IPS-NIHi7 (cell line): ENCODE results near the gene DOCK2.

Experiments
- DNase-seq: peaks from one replicate; pipeline ENCODE4 v3.0.0; 2012; ENCODE audit warnings: mixed read lengths; ENCODE audit errors: extremely low spot score

DOCK2 gene

DNA sequence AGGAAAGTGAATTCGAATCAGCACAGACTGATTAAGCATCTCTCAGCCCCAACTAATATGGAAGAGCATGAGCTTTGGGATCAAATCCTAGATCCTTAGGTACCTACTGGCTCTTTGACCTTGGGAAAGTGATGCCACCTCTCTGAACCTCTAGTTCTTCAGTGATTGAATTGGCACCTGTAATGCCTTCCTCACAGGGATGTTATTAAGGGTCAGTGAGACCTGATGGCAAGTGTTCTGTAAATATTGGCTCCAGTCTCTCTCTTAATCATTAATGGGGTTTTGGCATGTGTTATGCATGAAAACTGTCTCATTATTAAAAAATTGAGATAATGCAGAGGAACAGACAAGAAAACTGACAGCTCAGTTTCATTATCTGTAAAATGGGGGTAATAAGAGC, 227.4 kb downstream of the DOCK2 start:
- DNase-seq: no peak

DNA sequence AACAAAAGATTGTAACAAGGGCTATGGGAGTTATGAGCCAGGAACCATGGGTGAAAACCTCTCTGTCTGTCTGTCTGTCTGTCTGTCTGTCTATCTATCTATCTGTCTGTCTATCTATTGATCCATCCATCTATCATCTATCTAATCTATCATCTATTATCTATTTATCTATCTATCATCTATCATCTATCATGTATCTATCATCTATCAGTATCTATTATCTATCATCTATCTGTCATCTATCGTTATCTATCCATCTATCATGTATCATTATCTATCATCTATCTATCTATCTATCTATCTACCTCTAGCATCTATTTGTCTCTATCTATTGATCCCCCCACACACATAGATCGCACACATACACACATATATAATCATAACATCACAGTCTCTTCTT, 230.3 kb downstream of the DOCK2 start:
- no peak for DNase-seq

- no peak for DNase-seq
These were observed 232.0 kb downstream of the DOCK2 start for GRCh38 chr5:169869066-169869465.

GRCh38 chr5:169870211-169870610, 233.1 kb downstream of the DOCK2 start:
- DNase-seq: no peak

- DNase-seq: no peak
These were observed 234.9 kb downstream of the DOCK2 start for GRCh38 chr5:169871826-169872490.

DNA sequence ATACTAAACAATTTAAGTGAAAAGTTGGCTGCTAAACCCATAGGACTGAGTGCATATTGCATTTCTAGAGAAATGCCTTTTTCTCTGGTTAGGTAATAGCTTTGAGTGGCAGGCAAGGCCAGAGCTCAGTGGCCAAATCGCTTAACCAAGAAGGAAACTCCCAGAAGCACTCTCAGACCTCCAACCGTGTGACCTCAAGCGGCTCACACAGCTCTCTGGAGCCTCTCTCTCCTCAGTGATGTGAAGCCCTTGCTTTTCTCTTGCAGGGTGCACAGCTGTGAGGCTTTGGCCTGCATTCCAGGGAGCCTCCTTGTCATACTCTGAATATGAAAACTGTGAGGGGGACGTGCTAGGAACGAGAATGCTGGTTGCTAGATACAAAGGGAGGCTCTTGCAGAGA, 236.6 kb downstream of the DOCK2 start:
- peak; percentile 23 for DNase-seq

GRCh38 chr5:169874621-169875020, 237.5 kb downstream of the DOCK2 start:
- DNase-seq: no peak

- DNase-seq: no peak
These were observed 238.1 kb downstream of the DOCK2 start for GRCh38 chr5:169875091-169875728.

GRCh38 chr5:169875731-169876130, 238.7 kb downstream of the DOCK2 start:
- no peak for DNase-seq

- DNase-seq: no peak
These were observed 239.3 kb downstream of the DOCK2 start for GRCh38 chr5:169876386-169876785.

DNA sequence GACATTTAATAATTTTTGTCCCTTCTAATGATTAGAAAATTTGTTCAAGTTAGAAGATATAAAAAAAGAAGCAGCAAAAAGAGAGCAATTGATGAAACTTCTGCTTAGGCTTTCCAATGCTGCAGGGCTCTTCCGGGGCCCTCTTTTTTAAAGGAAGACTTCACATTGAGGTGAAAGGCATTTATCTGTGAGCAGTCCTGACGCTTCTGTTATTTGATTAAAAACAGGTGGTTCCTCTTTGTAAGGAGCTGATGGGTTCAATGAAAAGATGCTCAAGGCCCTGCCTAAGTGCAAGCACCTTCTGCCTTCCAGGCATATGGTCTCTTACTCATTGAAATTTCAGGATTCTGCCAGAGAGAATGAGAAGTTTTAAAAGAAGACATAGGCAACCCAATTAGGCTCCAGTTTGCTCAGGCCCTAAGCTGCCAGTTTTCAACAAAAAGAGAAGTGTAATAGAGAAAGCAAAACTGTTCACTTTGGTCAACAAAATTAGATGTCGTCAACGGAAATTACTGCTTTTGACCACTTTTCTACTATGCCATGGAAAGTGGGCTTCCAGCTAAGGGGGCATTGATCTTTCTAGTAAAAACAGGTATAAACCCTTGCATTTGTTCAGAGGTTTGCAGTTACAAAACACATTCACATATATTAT, 243.1 kb downstream of the DOCK2 start:
- DNase-seq: no peak

DNA sequence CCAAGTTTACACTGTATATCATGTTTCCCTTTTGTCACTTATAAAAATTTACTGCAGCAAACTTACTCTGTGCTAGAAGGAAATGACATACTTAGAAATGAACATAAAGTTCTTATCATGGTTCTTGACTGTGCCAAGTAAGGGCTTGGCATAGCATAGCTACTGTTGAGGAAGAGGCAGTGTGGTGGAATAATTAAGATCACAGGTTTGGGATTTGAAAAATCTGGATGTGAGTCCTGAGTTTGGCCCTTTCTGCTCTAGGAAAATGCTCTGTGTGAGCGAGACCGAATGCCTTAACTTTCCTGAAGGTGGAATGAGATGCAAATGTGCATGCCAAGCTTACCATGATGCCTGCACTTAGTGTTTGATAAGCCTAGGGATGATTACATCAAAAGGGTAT, 243.7 kb downstream of the DOCK2 start:
- no peak for DNase-seq

DNA sequence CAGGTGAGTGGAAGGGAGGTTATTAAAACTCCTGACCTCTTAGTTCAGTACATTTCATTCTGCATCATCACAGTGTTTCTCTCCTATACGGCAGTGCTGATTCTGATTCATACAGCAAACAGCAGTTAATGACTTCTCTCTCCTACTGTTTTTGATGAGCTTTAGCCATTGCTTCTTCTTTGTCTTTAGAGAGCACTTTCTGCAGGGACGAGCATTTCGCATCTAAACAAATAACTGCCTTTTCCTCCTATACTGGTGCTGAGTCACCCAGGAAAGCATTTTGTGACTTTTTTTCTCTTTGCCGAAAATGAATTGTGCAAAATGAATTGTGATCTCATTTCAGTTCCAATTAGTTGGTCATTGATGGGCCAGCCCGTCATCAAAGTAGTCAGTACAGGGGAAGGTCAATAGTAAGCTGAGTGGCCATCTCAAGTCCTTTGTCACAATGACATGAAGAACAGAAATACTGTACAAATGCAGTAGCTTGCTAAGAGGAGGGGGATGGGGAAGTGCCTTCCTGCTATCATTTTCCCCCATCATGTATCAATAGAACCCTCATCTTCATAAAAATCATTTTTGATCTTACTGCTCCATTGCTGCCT, 244.7 kb downstream of the DOCK2 start:
- DNase-seq: no peak

GRCh38 chr5:169886033-169886432, 249.0 kb downstream of the DOCK2 start:
- DNase-seq: no peak

- no peak for DNase-seq
These were observed 249.6 kb downstream of the DOCK2 start for GRCh38 chr5:169886677-169887076.

DNA sequence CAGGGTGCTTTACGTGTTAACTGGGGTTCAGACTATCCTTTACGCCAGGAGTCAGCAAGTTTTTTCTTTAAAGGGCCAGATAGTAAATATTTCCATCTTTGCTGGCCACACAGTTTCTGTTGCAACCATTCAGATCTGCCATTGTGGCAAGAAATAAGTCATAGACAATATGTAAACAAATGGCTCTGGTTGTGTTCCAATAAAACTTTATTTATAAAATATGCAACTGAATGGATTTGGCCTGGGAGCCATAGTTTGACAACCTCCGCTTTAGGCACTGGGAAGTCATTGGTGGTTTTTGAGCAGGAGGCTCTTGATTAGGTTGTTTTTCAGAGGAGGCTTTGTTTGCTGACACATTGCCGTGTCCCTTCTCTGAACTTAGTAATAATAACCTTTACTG, 252.5 kb downstream of the DOCK2 start:
- DNase-seq: no peak

- no peak for DNase-seq
These were observed 255.9 kb downstream of the DOCK2 start for GRCh38 chr5:169893010-169893409.

DNA sequence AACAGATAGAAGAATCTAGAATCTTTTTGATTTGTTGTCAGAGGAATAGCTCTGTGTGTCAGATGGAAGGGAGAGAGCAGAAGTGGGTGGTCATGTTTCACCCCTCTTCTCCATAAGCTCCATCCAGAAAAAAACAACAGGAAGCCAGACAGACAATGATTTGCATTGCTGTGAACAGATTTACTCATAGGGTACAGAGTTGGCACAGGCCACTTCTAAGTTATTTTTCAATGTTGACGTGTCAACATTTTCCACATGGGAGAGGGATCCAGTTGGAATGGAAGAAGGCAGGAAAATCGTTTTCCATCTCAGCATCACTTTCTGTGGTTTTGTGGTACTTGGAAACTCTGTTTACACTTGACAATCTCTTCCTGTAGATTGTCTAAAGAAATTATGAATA, 256.5 kb downstream of the DOCK2 start:
- no peak for DNase-seq

- DNase-seq: no peak
These were observed 258.9 kb downstream of the DOCK2 start for GRCh38 chr5:169895926-169896325.

DNA sequence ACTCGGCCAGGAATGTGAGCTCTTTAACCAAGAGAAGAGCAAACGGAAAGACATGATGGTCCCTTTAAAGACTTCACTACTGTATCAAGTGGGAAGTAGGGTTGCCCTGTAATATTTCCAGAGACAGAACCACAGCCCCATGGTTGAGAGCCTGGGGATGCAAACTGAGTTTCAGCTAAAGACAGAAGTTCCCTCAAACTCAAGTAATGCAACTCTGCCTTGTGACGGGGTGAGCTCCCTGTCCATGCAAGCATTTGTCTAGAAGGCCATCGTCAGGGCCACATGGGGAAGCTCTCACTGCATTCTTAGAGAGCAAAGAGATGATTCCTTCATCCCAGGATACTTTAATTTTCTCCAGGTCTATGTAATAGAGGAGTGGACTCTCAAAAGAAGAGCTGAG, 260.4 kb downstream of the DOCK2 start:
- no peak for DNase-seq

GRCh38 chr5:169901896-169902295, 264.8 kb downstream of the DOCK2 start:
- no peak for DNase-seq

DNA sequence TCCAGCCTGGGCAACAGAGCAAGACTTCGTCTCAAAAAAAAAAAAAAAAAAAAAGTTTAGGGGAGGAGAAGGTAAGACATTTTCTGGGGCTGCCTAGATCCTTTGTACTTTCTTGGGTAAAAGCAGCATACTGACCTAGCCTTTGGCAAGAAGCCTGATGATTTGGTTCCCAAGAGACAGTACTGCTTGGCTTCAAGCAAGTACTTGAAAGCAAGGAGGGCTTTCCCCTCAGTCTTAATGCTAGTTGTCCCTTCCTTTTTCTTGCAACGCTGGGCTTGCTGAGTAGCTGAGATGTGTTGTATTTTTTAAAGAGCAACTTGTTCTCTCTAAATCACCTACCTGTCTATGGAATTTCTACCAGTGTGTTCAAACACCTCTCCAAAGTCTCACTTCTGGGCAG, 267.0 kb downstream of the DOCK2 start:
- no peak for DNase-seq

- DNase-seq: no peak
These were observed 267.4 kb downstream of the DOCK2 start for GRCh38 chr5:169904508-169904907.
